Measurements from ENCODE around the gene BIVM.
A peak's percentile ranks its signal among the peaks of the same experiment; 100 is the strongest.
"Not testable (repeated sequence)": the region's sequence is repeated elsewhere in the genome, so short reads cannot be mapped to it uniquely, and the experiment has no call there.

The BIVM gene

GRCh38 chr13:102798581-102799425, at the start of gene BIVM, which contains the start of gene POGLUT2:
TSS of gene BIVM (plus strand) at chr13:102799119. CDS start at chr13:102807268, 8,149 bp downstream.
TSS of gene POGLUT2 (minus strand) at chr13:102798976. CDS start at chr13:102798670, 306 bp downstream.
- DNase-seq: peak; percentile 81

GRCh38 chr13:102751886-102752285, 47.0 kb upstream of the BIVM start:
- DNase-seq: no peak

- no peak for DNase-seq
These were observed 41.9 kb upstream of the BIVM start for GRCh38 chr13:102757006-102757405.

GRCh38 chr13:102758842-102759241, 40.1 kb upstream of the BIVM start:
- DNase-seq: no peak

- no peak for DNase-seq
These were observed 37.8 kb upstream of the BIVM start for GRCh38 chr13:102761071-102761470.

- no peak for DNase-seq
These were observed 35.2 kb upstream of the BIVM start for GRCh38 chr13:102763741-102764140.

GRCh38 chr13:102768909-102769308, 30.0 kb upstream of the BIVM start:
- DNase-seq: no peak

GRCh38 chr13:102769679-102770078, 29.2 kb upstream of the BIVM start:
- DNase-seq: peak; percentile 14

GRCh38 chr13:102770435-102770834, 28.5 kb upstream of the BIVM start:
- no peak for DNase-seq

- no peak for DNase-seq
These were observed 27.4 kb upstream of the BIVM start for GRCh38 chr13:102771298-102772041.

GRCh38 chr13:102772042-102772425, 26.9 kb upstream of the BIVM start:
- DNase-seq: no peak

- DNase-seq: peak; percentile 73
These were observed 25.3 kb upstream of the BIVM start, which contains the start of gene TEX30 for GRCh38 chr13:102773441-102774213. TSS of gene TEX30 (minus strand) at chr13:102773786. CDS start at chr13:102770026, 3,760 bp downstream.

- DNase-seq: no peak
These were observed 24.7 kb upstream of the BIVM start for GRCh38 chr13:102774214-102774568.

GRCh38 chr13:102774591-102775520, 24.1 kb upstream of the BIVM start:
- no peak for DNase-seq

- no peak for DNase-seq
These were observed 22.6 kb upstream of the BIVM start for GRCh38 chr13:102776271-102776670.

- no peak for DNase-seq
These were observed 21.2 kb upstream of the BIVM start for GRCh38 chr13:102777736-102778135.

- no peak for DNase-seq
These were observed 19.3 kb upstream of the BIVM start for GRCh38 chr13:102779436-102780159.

- DNase-seq: not testable (repeated sequence)
These were observed 18.3 kb upstream of the BIVM start for GRCh38 chr13:102780656-102781055.

GRCh38 chr13:102781591-102781990, 17.3 kb upstream of the BIVM start:
- DNase-seq: no peak

GRCh38 chr13:102784483-102784882, 14.4 kb upstream of the BIVM start:
- no peak for DNase-seq

- no peak for DNase-seq
These were observed 10.2 kb upstream of the BIVM start for GRCh38 chr13:102788683-102789082.

Measured in NCI-H2227 treated with DMSO at 0.1 percent for 48 hours (cell line).